Stimulated activated naive CD8-positive, alpha-beta T cell treated with anti-CD3 and anti-CD28 coated beads, Interleukin-15, amount 100 ng/mL, for 72 hours (primary cell): ENCODE results near the gene ZNF318.

Experiments
- ATAC-seq: fragments of 150-1000 bp; cut with Tn5 transposase; 2 replicates; pipeline ENCODE4 v1.10.0; 2021; ENCODE audit warnings: mild to moderate bottlenecking, moderate library complexity
- DNase-seq, 2 donors: peaks; one replicate each; pipeline ENCODE4 v3.0.0; 2021 to 2022
- H3K27ac Mint-ChIP-seq, 2 donors: one replicate each; pipeline ENCODE4 v1.8.0; 2022; ENCODE audit warnings: mild to moderate bottlenecking in 2 of 2, mixed read lengths in 2 of 2, moderate library complexity in 2 of 2
- H3K27me3 Mint-ChIP-seq: one replicate; pipeline ENCODE4 v1.8.0; 2022; ENCODE audit warnings: mixed read lengths
- H3K4me1 Mint-ChIP-seq: one replicate; pipeline ENCODE4 v1.8.0; 2022; ENCODE audit warnings: mild to moderate bottlenecking, mixed read lengths
- H3K4me3 Mint-ChIP-seq, 2 donors: one replicate each; pipeline ENCODE4 v1.8.0; 2022; ENCODE audit warnings: mild to moderate bottlenecking in 2 of 2, mixed read lengths in 2 of 2, moderate library complexity in 1 of 2
- H3K9me3 Mint-ChIP-seq, 2 donors: one replicate each; pipeline ENCODE4 v1.8.0; 2022; ENCODE audit warnings: mixed read lengths in 2 of 2

ZNF318 gene

GRCh38 chr6:43301081-43301870 lies 68.2 kb downstream of the ZNF318 start:
- DNase-seq (no peak), ATAC-seq (no peak)
- Mint-ChIP-seq H3K27me3 (peaks cover 5% of the 10 kb centered on the region), H3K9me3 (no peaks in the 10 kb centered on the region), H3K27ac (no peak overlapping the region), H3K4me1 (no peaks in the 10 kb centered on the region), H3K4me3 (no peak overlapping the region)

DNA sequence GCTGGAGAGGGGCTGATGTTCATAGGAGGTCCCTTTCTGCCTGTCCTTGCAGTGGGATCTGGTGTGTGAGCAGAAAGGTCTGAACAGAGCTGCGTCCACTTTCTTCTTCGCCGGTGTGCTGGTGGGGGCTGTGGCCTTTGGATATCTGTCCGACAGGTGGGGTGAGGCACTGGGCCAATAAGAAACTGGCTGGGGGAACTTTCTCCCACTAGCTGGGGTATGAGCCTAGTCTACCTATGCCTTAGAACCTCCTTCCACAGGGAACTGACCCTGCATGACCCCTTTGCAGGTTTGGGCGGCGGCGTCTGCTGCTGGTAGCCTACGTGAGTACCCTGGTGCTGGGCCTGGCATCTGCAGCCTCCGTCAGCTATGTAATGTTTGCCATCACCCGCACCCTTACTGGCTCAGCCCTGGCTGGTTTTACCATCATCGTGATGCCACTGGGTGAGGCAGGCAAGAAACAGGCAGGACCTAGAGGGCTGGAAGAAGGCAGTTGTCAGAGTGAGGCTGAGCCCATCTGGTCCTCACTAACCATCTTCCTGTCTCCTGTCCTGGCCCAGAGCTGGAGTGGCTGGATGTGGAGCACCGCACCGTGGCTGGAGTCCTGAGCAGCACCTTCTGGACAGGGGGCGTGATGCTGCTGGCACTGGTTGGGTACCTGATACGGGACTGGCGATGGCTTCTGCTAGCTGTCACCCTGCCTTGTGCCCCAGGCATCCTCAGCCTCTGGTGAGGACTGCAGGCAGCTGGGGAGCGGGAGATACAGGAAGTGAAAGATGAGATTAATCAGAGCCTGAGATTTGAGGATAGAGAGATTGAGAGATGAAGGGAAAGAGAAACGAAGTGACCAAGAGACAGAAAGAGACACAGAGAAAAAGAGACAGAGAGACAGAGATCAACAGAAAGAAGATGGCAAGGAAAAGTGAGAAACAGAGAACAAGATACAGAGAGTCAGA lies 69.8 kb downstream of the ZNF318 start:
- ATAC-seq (no peak), DNase-seq (no peak)
- Mint-ChIP-seq H3K9me3 (no peaks in the 10 kb centered on the region), H3K27ac (peak overlapping the region in 1 of 2 donors; percentile 6), H3K4me1 (no peaks in the 10 kb centered on the region), H3K27me3 (peaks cover 5% of the 10 kb centered on the region), H3K4me3 (no peak overlapping the region)

GRCh38 chr6:43298565-43299337 lies 70.7 kb downstream of the ZNF318 start:
- H3K9me3 Mint-ChIP-seq, result no peaks in the 10 kb centered on the region
- peak overlapping the region in 1 of 2 donors; percentile 57 for H3K27ac Mint-ChIP-seq
- peaks cover 5% of the 10 kb centered on the region for H3K27me3 Mint-ChIP-seq
- DNase-seq (peak in 1 of 2 donors; percentile 6), ATAC-seq (no peak)
- H3K4me1 Mint-ChIP-seq, result no peaks in the 10 kb centered on the region
- H3K4me3 Mint-ChIP-seq, result no peak overlapping the region

DNA sequence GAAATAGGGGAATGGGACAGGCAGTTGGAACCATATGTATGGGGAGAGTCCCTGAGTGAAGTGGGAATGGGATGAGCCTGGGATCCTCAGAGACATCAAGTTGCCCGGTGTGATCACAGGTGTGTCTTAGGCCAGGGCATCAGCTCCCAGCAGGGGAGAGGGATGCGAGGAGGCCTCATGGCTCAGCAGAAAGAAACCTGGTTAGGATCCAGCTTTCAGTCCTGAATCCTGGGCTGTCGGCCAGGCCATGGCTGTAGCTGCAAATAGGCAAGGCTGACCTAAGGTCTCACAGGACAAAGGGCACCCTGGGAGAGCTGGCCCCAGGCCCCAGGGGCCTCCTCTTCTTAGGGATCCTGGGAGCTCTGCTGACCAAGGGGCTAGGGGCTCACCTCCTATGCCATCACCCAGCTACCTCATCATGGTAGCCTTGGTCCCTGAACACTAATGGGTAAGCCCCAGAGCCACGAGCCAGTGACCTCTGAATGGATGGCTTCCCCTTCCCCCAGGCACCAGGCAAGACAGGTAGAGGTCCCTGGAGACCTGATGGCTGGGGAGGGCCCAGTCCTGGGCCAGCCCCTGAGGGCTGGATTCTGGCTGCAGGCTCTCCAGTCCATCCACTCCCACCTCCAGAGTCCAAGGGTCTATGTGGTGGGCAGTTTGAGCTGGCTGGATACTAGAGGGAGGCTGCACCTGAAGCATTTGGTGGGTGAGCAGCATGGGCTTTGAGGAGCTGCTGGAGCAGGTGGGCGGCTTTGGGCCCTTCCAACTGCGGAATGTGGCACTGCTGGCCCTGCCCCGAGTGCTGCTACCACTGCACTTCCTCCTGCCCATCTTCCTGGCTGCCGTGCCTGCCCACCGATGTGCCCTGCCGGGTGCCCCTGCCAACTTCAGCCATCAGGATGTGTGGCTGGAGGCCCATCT lies 71.5 kb downstream of the ZNF318 start, which contains the start of gene SLC22A7:
Gene SLC22A7 (plus strand): TSS at position 617 of the 921 bp plus-strand sequence. CDS start 99 bp downstream, at position 716.
- Mint-ChIP-seq H3K27ac (peak within 1 kb of the TSS in 1 of 2 donors; percentile 57), H3K4me3 (no peak within 1 kb of the TSS), H3K27me3 (peaks cover 5% of the 10 kb centered on the region), H3K4me1 (no peaks in the 10 kb centered on the region), H3K9me3 (no peaks in the 10 kb centered on the region)
- peak in 1 of 2 donors; percentile 4 for DNase-seq
- ATAC-seq, result no peak

DNA sequence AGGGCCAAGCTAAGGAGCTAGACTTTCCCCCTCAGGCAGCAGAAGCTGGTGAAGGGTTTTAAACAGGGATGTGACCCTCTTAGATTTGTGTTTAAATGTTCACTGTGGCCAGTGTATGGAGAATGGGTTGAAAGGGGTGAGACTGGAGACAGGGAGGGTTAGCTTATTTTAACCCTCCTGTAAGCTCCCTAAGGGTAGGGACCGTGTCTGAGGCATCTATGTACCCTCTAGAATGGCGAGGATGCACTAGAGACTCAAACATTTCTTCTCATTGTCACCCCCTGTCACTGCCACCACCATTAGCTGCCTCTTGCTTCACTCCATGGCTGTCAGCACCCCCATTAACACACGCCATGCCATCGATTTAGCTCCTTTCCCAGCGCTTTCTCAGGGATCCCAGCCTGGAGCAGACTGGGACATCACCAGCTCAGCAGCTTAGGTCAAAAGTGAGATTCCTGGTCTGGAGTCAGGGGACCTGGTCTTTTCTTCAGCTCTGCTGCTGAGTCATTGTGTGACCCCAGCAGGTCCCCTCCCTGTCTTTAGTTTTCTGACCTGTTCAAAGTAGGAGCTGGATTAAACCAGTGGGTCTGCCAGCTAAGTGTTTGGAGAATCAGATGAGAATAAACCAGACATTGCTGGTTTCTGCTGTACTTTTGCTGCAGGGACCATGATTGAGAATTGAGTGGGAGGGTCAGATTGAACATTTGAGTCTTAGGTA lies 72.5 kb downstream of the ZNF318 start:
- Mint-ChIP-seq H3K4me1 (no peaks in the 10 kb centered on the region), H3K27ac (no peak overlapping the region), H3K9me3 (no peaks in the 10 kb centered on the region), H3K27me3 (peaks cover 5% of the 10 kb centered on the region), H3K4me3 (no peak overlapping the region)
- DNase-seq (peak in 1 of 2 donors; percentile 4), ATAC-seq (no peak)

- H3K27ac Mint-ChIP-seq, result no peak overlapping the region
- ATAC-seq, result no peak
- H3K4me3 Mint-ChIP-seq, result no peak overlapping the region
- no peaks in the 10 kb centered on the region for H3K9me3 Mint-ChIP-seq
- H3K4me1 Mint-ChIP-seq, result no peaks in the 10 kb centered on the region
- no peak for DNase-seq
- H3K27me3 Mint-ChIP-seq, result no peaks in the 10 kb centered on the region
These were observed 74.0 kb downstream of the ZNF318 start for GRCh38 chr6:43295456-43295855.

DNA sequence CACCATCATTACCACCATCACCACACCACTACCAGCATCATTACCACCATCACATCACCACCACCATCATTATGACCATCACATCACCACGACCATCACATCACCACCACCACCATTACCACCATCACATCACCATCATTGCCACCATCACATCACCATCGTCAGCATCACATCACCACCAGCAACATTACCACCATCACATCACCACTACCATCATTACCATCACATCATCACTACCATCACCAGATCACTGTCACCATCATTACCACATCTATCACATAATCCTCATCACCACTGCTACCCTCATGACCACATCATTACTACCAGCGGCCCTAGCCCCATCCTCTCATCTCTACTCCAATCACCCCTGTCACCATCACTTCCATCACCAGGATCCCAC lies 74.9 kb downstream of the ZNF318 start:
- DNase-seq (no peak), ATAC-seq (peak; percentile 39)
- Mint-ChIP-seq H3K27me3 (no peaks in the 10 kb centered on the region), H3K9me3 (no peaks in the 10 kb centered on the region), H3K4me1 (no peaks in the 10 kb centered on the region), H3K27ac (no peak overlapping the region), H3K4me3 (no peak overlapping the region)

DNA sequence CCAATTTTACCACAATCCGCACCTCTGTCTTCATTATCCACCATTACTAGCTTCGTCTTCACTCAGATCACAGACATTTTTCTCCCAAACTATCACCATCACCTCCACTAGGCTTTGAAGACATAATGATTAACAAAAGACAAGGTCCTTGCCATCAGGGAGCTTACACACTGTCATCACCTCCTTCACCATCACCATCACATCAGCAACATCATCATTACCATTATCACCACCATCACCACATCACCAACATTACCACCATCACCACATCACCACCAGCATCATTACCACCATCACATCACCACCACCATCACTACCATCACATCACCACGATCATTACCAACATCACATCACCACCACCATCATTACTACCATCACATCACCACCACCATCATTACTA lies 75.7 kb downstream of the ZNF318 start:
- H3K27ac Mint-ChIP-seq, result no peak overlapping the region
- H3K4me3 Mint-ChIP-seq, result no peak overlapping the region
- H3K9me3 Mint-ChIP-seq, result no peaks in the 10 kb centered on the region
- DNase-seq (no peak), ATAC-seq (no peak)
- H3K27me3 Mint-ChIP-seq, result no peaks in the 10 kb centered on the region
- no peaks in the 10 kb centered on the region for H3K4me1 Mint-ChIP-seq

DNA sequence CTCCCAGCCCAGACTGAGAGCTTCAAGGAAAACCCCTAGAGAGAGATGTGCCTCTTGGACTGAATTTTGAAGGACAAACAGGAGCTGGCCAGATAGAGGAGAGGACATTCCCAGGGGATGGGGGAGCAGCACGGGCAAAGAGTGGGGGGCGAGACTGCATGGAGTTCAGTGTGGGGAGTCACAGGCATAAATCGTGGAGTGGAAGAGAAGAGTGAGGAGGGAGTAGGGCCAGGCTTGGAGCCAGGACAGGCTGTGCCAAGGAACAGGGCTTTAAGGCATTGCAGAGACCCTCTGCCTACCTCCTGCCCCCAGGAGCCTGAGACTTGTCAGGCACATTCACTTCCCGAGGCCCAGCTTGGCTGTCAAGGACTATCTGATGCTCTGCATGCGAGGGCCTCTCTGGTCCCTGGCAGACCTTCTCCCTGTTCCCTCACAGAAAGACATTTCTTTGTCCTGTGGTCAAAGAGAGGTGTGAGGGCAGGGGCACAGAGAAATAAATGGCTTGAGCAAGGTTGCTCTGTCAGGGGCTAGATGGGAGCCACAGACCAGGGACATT lies 76.6 kb downstream of the ZNF318 start:
- H3K4me1 Mint-ChIP-seq, result no peaks in the 10 kb centered on the region
- no peaks in the 10 kb centered on the region for H3K9me3 Mint-ChIP-seq
- no peak overlapping the region for H3K4me3 Mint-ChIP-seq
- DNase-seq, result no peak
- ATAC-seq, result no peak
- peaks cover 7% of the 10 kb centered on the region for H3K27me3 Mint-ChIP-seq
- H3K27ac Mint-ChIP-seq, result no peak overlapping the region

DNA sequence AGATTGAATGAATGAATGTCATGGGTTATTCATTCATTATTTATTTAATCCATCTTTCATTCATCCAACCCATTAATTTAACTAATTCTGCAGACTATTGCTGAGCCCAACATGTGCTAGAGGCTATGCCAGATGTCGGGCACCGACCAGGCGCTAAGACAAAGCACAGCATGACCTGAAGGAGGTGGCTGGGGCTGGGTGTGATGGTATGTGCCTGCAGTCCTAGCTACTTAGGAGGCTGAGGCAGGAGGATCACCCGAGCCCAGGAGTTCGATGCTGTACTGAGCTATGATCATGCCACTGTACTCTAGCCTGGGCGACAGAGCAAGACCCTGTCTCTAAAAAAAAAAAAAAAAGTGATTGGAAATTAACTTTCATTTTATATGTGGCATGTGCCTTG lies 77.1 kb downstream of the ZNF318 start:
- ATAC-seq, result no peak
- H3K9me3 Mint-ChIP-seq, result no peaks in the 10 kb centered on the region

GRCh38 chr6:43291708-43292107 lies 77.7 kb downstream of the ZNF318 start:
- Mint-ChIP-seq H3K27ac (no peak overlapping the region), H3K9me3 (no peaks in the 10 kb centered on the region), H3K4me1 (no peaks in the 10 kb centered on the region), H3K27me3 (peaks cover 18% of the 10 kb centered on the region), H3K4me3 (no peak overlapping the region)
- no peak for ATAC-seq
- no peak for DNase-seq

More for the DNA sequence above, 77.1 kb downstream of the ZNF318 start:
- Mint-ChIP-seq H3K4me1 (no peaks in the 10 kb centered on the region), H3K4me3 (no peak overlapping the region), H3K27ac (no peak overlapping the region), H3K27me3 (peaks cover 12% of the 10 kb centered on the region)
- DNase-seq, result no peak

- no peaks in the 10 kb centered on the region for H3K4me1 Mint-ChIP-seq
- no peak overlapping the region for H3K27ac Mint-ChIP-seq
- ATAC-seq (no peak), DNase-seq (no peak)
- no peak overlapping the region for H3K4me3 Mint-ChIP-seq
- H3K27me3 Mint-ChIP-seq, result peaks cover 26% of the 10 kb centered on the region
- no peaks in the 10 kb centered on the region for H3K9me3 Mint-ChIP-seq
These were observed 78.5 kb downstream of the ZNF318 start for GRCh38 chr6:43290905-43291355.

DNA sequence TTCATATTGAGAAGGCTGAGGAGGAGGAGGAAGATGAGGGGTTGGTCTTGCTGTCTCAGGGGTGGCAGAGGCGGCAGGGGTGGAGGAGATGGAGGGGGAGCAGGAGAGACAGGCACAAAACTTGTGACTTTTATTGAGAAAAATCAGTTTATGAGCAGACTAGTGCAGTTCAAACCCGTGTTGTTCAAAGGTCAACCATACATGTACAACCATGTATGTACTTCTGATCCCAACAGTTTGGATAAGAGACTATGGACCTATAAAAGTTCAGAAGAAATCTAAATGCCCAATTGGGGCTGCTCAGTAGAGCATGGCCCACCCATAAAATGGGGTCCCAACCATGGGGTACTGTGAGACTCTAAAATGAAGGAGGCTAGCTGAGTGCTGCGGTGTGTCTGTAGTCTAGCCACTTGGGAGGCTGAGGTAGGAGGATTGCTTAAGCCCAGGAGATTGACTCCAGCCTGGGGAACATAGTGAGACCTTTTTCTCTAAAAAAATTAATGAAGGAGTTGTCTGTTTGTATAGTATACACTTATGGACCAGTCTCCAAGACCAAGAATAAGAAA lies 79.0 kb downstream of the ZNF318 start:
- peaks cover 31% of the 10 kb centered on the region for H3K27me3 Mint-ChIP-seq
- no peak overlapping the region for H3K27ac Mint-ChIP-seq
- H3K4me1 Mint-ChIP-seq, result no peaks in the 10 kb centered on the region
- ATAC-seq, result no peak
- H3K4me3 Mint-ChIP-seq, result no peak overlapping the region
- no peak for DNase-seq
- no peaks in the 10 kb centered on the region for H3K9me3 Mint-ChIP-seq
